ACC112 (cell line): Measurements from ENCODE around the gene SERF2.
A peak's percentile ranks its signal among the peaks of the same experiment; 100 is the strongest.
"Not testable (repeated sequence)": the region's sequence is repeated elsewhere in the genome, so short reads cannot be mapped to it uniquely, and the experiment has no call there.

Experiments used
- H2AFZ ChIP-seq: fragments of 200-600 bp; sonication (generic); one replicate; pipeline ENCODE4 v1.6.0; 2017; ENCODE audit warnings: antibody characterized with exemption, low read length; ENCODE audit not compliant: unreplicated experiment
- H3K27ac ChIP-seq: fragments of 200-600 bp; sonication (generic); 2 replicates; pipeline ENCODE4 v1.5.1; 2014; ENCODE audit warnings: low read depth, mild to moderate bottlenecking, antibody characterized with exemption, low read length, moderate library complexity
- H3K27me3 ChIP-seq: fragments of 200-600 bp; sonication (generic); 2 replicates; pipeline ENCODE4 v1.6.1; 2014; ENCODE audit warnings: mild to moderate bottlenecking, antibody characterized with exemption, low read length, moderate library complexity, mixed read lengths; ENCODE audit not compliant: insufficient read depth
- H3K36me3 ChIP-seq: fragments of 200-600 bp; sonication (generic); 2 replicates; pipeline ENCODE4 v1.6.1; 2016; ENCODE audit warnings: mild to moderate bottlenecking, antibody characterized with exemption, low read length, moderate library complexity, mixed read lengths; ENCODE audit not compliant: insufficient read depth
- H3K4me1 ChIP-seq: fragments of 200-600 bp; sonication (generic); one replicate; pipeline ENCODE4 v1.6.1; 2016; ENCODE audit warnings: low read length, mixed read lengths; ENCODE audit not compliant: insufficient read depth, unreplicated experiment, control insufficient read depth
- H3K4me3 ChIP-seq: fragments of 200-600 bp; sonication (generic); 2 replicates; pipeline ENCODE4 v1.5.1; 2014; ENCODE audit warnings: mild to moderate bottlenecking, low read depth, low read length
- H3K79me2 ChIP-seq: fragments of 200-600 bp; sonication (generic); one replicate; pipeline ENCODE4 v1.6.0; 2016; ENCODE audit warnings: low read length; ENCODE audit not compliant: control insufficient read depth, unreplicated experiment, insufficient read depth

The SERF2 gene

GRCh38 chr15:43830691-43831275, 38.7 kb downstream of the SERF2 start:
- not testable (repeated sequence) for H3K27ac ChIP-seq, H3K27me3 ChIP-seq, H3K36me3 ChIP-seq, H2AFZ ChIP-seq, H3K4me3 ChIP-seq
- Histone ChIP-seq H3K4me1 (peaks cover 11% of the 10 kb centered on the region), H3K79me2 (peaks cover 48% of the 10 kb centered on the region)

- not testable (repeated sequence) for H3K4me1 ChIP-seq, H3K27ac ChIP-seq, H2AFZ ChIP-seq, H3K4me3 ChIP-seq, H3K27me3 ChIP-seq
- H3K36me3 ChIP-seq, result peaks cover 14% of the 10 kb centered on the region
- peaks cover 43% of the 10 kb centered on the region for H3K79me2 ChIP-seq
These were observed 39.5 kb downstream of the SERF2 start for GRCh38 chr15:43831519-43832052.

GRCh38 chr15:43832485-43832884, 40.4 kb downstream of the SERF2 start:
- Histone ChIP-seq H3K36me3 (peaks cover 20% of the 10 kb centered on the region), H3K79me2 (peaks cover 38% of the 10 kb centered on the region)
- H3K4me3 ChIP-seq, H3K27me3 ChIP-seq, H3K4me1 ChIP-seq, H2AFZ ChIP-seq, H3K27ac ChIP-seq: not testable (repeated sequence)

DNA sequence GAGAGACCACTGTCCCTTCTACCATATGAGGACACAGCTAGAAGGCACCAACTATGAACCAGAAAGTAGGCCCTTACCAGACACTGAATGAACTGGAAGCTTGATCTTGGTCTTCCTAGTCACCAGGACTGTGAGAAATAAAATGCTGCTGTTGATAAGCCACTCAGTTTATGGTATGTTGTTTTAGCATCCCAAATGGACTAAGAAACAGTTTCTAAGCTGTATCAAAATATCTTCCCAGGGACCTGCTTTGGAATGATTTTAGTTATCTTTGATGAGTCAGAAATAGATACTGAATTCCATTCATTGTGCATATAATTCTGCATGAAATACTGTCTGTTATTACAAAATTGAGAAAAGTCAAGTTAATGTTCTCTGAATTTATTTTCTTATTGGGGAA, 53.3 kb downstream of the SERF2 start:
- no peak overlapping the region for H3K4me3 ChIP-seq
- no peak overlapping the region for H2AFZ ChIP-seq
- peaks cover 21% of the 10 kb centered on the region for H3K36me3 ChIP-seq
- no peaks in the 10 kb centered on the region for H3K79me2 ChIP-seq
- H3K27ac ChIP-seq, result peak overlapping the region; percentile 34; the same call in 1 of the 2 replicates
- no peaks in the 10 kb centered on the region for H3K4me1 ChIP-seq
- H3K27me3 ChIP-seq, result no peaks in the 10 kb centered on the region
